ENCODE measurements around the gene COL4A2. TPM values are rescaled to one million over a fixed set of nuclear protein-coding genes. Genes with fewer than 3 reads are reported as not detected.
A peak's percentile ranks its signal among the peaks of the same experiment; 100 is the strongest.

Gene COL4A2
- total and polyA plus RNA-seq, 7 experiments from 2014 or later = 0.05 TPM; not detected in 6

DNA sequence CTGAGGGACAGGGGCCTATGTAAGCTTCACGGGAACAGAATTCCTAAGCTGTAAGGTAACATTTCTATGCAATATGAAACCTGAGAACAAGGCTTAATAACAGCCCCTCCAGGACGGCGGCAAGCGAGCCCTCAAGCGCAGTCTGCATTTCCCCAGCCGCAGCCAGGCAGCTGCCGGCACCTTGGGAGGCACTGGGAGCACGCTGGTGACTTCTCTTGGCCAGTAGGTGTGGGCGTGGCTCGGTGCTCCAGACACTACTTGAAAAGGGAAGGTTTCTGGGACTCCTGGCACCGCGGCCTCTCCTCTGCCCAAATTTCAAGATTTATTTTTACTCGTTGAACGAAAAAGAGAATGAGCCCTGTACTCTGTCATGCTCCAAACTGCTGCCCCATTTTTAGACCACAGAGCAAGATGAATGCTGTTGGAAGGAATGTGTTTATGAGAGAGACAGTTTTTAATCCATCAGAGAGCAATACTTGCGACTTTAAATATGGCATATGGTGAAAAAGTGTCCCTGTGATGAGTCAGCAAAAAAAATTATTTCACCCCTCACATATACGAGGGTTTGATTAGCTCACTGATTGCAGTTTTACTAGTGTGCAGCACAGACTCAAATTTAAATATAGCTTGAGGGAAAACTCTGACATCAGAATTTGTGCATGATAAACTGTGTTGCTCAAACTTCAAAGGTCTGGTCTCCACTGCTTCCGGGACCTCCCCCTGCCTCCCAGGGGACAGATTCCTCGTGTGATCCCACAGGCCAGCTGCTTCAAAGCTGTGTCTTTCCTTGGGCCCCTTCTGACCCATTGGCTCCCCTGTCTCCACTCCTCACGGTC, 81.2 kb downstream of the COL4A2 start:
- Mint-ChIP-seq H3K4me1 (peaks cover 0 to 10% (median 0%) of the 10 kb centered on the region in 7 donors), H3K36me3 (peaks cover 0 to 3% (median 0%) of the 10 kb centered on the region in 5 donors), H3K4me3 (peak overlapping the region in 4 of 10 donors; percentile 2 to 76 (median 45)), H3K27ac (no peak overlapping the region), H3K9me3 (peaks cover 0 to 8% (median 0%) of the 10 kb centered on the region in 11 donors), H3K27me3 (peaks cover 30 to 53% (median 47%) of the 10 kb centered on the region in 5 donors)
- no peaks in the 10 kb centered on the region for H3K9me3 ChIP-seq (ENCODE audit: control insufficient read depth in 2 of 3, low read length in 3 of 3)
- H3K4me3 ChIP-seq (ENCODE audit: low read length) = no peak overlapping the region
- H3K27me3 ChIP-seq (ENCODE audit: control insufficient read depth in 2 of 2, insufficient read depth in 2 of 2, low read length in 2 of 2) = no peaks in the 10 kb centered on the region
- ATAC-seq (no peak), DNase-seq (no peak)
- H3K36me3 ChIP-seq (ENCODE audit: control insufficient read depth in 2 of 3, insufficient read depth in 3 of 3, low read length in 3 of 3) = no peaks in the 10 kb centered on the region
- CTCF ChIA-PET = no interaction called here
- H3K27ac ChIP-seq (ENCODE audit: low read depth, low read length) = no peak overlapping the region
- H3K4me1 ChIP-seq (ENCODE audit: control insufficient read depth in 2 of 2, insufficient read depth in 2 of 2, low read length in 2 of 2) = no peaks in the 10 kb centered on the region
- POLR2A ChIA-PET = interaction anchor here (1.0 to 1.2 kb wide), 2 partner anchors 17 to 48 kb away, joined by 3 to 5 read pairs; no protein-coding TSS in a partner anchor
- intact Hi-C loops (cut with micrococcal nuclease) = no loop called here

DNA sequence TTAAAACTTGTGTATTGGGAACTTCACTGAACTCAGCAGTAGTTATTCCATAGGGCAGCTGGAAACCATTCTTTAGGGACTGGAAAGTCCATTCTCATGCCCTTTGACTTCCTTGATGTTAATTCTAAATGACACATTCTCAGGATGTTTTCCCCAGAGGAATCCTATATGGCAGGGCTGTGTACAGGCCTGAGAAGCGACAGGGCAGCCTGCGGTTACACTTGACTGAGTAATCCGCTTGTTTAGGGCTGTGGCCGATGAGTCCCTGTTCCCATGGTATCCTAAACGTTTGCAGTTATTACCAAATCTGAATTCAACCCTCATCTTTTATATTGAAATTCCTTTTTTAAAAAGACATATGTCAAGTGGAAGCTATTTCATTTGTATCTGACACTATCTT, 83.5 kb downstream of the COL4A2 start:
- Mint-ChIP-seq H3K36me3 (peaks cover 0 to 3% (median 0%) of the 10 kb centered on the region in 5 donors), H3K27ac (no peak overlapping the region), H3K4me1 (peaks cover 0 to 10% (median 0%) of the 10 kb centered on the region in 7 donors), H3K4me3 (no peak overlapping the region), H3K27me3 (peaks cover 38 to 74% (median 58%) of the 10 kb centered on the region in 5 donors), H3K9me3 (peaks cover 0 to 8% (median 0%) of the 10 kb centered on the region in 11 donors)
- POLR2A ChIA-PET = no interaction called here
- H3K4me3 ChIP-seq (ENCODE audit: low read length) = no peak overlapping the region
- no peaks in the 10 kb centered on the region for H3K9me3 ChIP-seq (ENCODE audit: control insufficient read depth in 2 of 3, low read length in 3 of 3)
- intact Hi-C loops (cut with micrococcal nuclease) = no loop called here
- H3K4me1 ChIP-seq (ENCODE audit: control insufficient read depth in 2 of 2, insufficient read depth in 2 of 2, low read length in 2 of 2) = no peaks in the 10 kb centered on the region
- no peaks in the 10 kb centered on the region for H3K27me3 ChIP-seq (ENCODE audit: control insufficient read depth in 2 of 2, insufficient read depth in 2 of 2, low read length in 2 of 2)
- DNase-seq = no peak
- no peak overlapping the region for H3K27ac ChIP-seq (ENCODE audit: low read depth, low read length)
- no peaks in the 10 kb centered on the region for H3K36me3 ChIP-seq (ENCODE audit: control insufficient read depth in 2 of 3, insufficient read depth in 3 of 3, low read length in 3 of 3)
- CTCF ChIA-PET = no interaction called here
- ATAC-seq = no peak

DNA sequence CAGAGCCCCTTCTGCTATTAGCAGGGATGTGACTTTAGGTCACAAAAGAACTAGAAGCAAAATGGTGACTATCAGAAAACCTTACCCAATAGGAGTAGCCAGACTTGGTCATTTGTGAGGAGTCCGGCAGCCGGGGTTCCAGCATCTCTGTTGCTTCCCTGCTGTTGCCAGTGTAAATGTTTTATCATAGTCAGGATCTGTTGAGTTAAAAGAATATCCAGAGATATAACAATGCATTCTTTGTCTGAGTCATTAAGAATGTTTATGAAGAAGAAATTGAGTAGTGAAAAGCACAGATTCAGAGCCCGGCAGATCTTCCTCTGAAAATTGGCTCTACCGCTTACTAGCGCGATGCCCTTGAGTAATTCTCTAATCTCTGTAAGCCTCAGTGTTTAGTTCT, 84.2 kb downstream of the COL4A2 start:
- CTCF ChIA-PET = no interaction called here
- POLR2A ChIA-PET = no interaction called here
- Mint-ChIP-seq H3K9me3 (peaks cover 0 to 8% (median 0%) of the 10 kb centered on the region in 11 donors), H3K27ac (no peak overlapping the region), H3K4me1 (peaks cover 0 to 10% (median 0%) of the 10 kb centered on the region in 7 donors), H3K36me3 (peaks cover 0 to 3% (median 0%) of the 10 kb centered on the region in 5 donors), H3K27me3 (peaks cover 41 to 78% (median 60%) of the 10 kb centered on the region in 5 donors), H3K4me3 (no peak overlapping the region)
- Histone ChIP-seq H3K4me3 (ENCODE audit: low read length) (no peak overlapping the region), H3K9me3 (ENCODE audit: control insufficient read depth in 2 of 3, low read length in 3 of 3) (no peaks in the 10 kb centered on the region), H3K36me3 (ENCODE audit: control insufficient read depth in 2 of 3, insufficient read depth in 3 of 3, low read length in 3 of 3) (no peaks in the 10 kb centered on the region), H3K4me1 (ENCODE audit: control insufficient read depth in 2 of 2, insufficient read depth in 2 of 2, low read length in 2 of 2) (no peaks in the 10 kb centered on the region), H3K27me3 (ENCODE audit: control insufficient read depth in 2 of 2, insufficient read depth in 2 of 2, low read length in 2 of 2) (no peaks in the 10 kb centered on the region), H3K27ac (ENCODE audit: low read depth, low read length) (no peak overlapping the region)
- intact Hi-C loops (cut with micrococcal nuclease) = no loop called here
- ATAC-seq (no peak), DNase-seq (no peak)

DNA sequence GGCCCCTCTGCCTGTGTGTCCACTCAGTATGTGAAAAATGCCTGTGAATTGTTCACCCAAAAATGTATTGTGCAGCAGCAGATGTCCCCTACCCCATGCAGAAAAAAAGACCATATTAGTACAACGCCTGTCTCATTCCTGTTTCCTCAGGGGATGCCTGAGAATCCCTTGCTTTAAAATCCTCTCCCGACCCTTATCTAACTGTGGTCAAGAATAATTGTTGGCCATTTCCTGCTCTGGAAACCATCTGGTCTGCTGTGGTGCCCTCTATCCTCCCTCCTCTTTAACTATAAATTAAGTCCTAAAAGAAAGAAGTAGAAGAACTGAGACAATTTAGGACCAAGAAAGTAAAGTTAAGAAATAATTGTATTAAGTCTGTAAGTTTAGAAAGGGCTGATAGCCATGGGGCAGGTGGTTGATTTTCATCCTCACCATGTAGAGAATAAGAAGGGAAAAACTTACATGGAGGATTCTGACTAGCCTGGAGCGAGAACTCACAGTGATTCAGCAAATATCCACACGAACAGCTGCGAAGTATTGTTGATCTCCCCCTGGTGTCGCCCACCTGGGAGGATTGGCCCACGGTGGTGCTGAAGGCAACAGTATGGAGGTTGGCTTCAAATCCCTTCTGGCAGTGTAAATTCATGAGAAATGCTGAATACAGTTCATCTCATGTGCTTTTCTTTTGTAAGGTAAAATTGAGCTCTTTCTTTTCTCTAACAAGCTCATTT, 85.6 kb downstream of the COL4A2 start:
- peaks cover 0 to 8% (median 0%) of the 10 kb centered on the region in 11 donors for H3K9me3 Mint-ChIP-seq
- H3K4me3 Mint-ChIP-seq = no peak overlapping the region
- DNase-seq (no peak), ATAC-seq (no peak)
- peaks cover 0 to 10% (median 0%) of the 10 kb centered on the region in 7 donors for H3K4me1 Mint-ChIP-seq
- H3K36me3 Mint-ChIP-seq = peaks cover 0 to 3% (median 0%) of the 10 kb centered on the region in 5 donors
- no peaks in the 10 kb centered on the region for H3K36me3 ChIP-seq (ENCODE audit: control insufficient read depth in 2 of 3, insufficient read depth in 3 of 3, low read length in 3 of 3)
- ChIA-PET CTCF (no interaction called here), POLR2A (no interaction called here)
- no peak overlapping the region for H3K27ac ChIP-seq (ENCODE audit: low read depth, low read length)
- intact Hi-C loops (cut with micrococcal nuclease) = no loop called here
- H3K9me3 ChIP-seq (ENCODE audit: control insufficient read depth in 2 of 3, low read length in 3 of 3) = no peaks in the 10 kb centered on the region
- no peaks in the 10 kb centered on the region for H3K4me1 ChIP-seq (ENCODE audit: control insufficient read depth in 2 of 2, insufficient read depth in 2 of 2, low read length in 2 of 2)
- H3K27ac Mint-ChIP-seq = peak overlapping the region in 1 of 9 donors; percentile 76
- H3K27me3 ChIP-seq (ENCODE audit: control insufficient read depth in 2 of 2, insufficient read depth in 2 of 2, low read length in 2 of 2) = no peaks in the 10 kb centered on the region
- no peak overlapping the region for H3K4me3 ChIP-seq (ENCODE audit: low read length)
- H3K27me3 Mint-ChIP-seq = peaks cover 46 to 92% (median 74%) of the 10 kb centered on the region in 5 donors

DNA sequence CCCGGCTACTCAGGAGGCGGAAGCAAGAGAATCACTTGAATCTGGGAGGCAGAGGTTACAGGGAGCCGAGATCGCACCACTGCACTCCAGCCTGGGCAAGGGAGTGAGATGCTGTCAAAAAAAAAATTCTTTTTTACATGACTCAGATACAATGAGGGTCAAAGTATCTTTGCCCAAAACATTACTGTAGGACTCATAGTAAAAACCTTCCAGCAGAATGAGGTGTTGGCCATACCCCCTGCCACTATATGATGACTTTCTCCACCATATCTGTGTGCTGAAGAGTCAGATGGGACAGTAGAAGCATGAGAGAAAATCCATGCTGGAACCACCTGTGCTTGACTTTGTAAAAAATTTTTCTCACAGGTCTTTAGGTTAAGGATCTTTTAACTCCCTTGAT, 86.7 kb downstream of the COL4A2 start:
- no peak for ATAC-seq
- Mint-ChIP-seq H3K4me3 (no peak overlapping the region), H3K4me1 (peaks cover 0 to 3% (median 0%) of the 10 kb centered on the region in 7 donors), H3K9me3 (peaks cover 0 to 8% (median 0%) of the 10 kb centered on the region in 11 donors), H3K36me3 (peaks cover 0 to 2% (median 0%) of the 10 kb centered on the region in 5 donors), H3K27me3 (peaks cover 53 to 93% (median 73%) of the 10 kb centered on the region in 5 donors), H3K27ac (no peak overlapping the region)
- Histone ChIP-seq H3K4me1 (ENCODE audit: control insufficient read depth in 2 of 2, insufficient read depth in 2 of 2, low read length in 2 of 2) (no peaks in the 10 kb centered on the region), H3K36me3 (ENCODE audit: control insufficient read depth in 2 of 3, insufficient read depth in 3 of 3, low read length in 3 of 3) (no peaks in the 10 kb centered on the region), H3K4me3 (ENCODE audit: low read length) (no peak overlapping the region), H3K27ac (ENCODE audit: low read depth, low read length) (no peak overlapping the region), H3K9me3 (ENCODE audit: control insufficient read depth in 2 of 3, low read length in 3 of 3) (no peaks in the 10 kb centered on the region), H3K27me3 (ENCODE audit: control insufficient read depth in 2 of 2, insufficient read depth in 2 of 2, low read length in 2 of 2) (no peaks in the 10 kb centered on the region)
- ChIA-PET CTCF (no interaction called here), POLR2A (no interaction called here)
- intact Hi-C loops (cut with micrococcal nuclease) = no loop called here
- no peak for DNase-seq

DNA sequence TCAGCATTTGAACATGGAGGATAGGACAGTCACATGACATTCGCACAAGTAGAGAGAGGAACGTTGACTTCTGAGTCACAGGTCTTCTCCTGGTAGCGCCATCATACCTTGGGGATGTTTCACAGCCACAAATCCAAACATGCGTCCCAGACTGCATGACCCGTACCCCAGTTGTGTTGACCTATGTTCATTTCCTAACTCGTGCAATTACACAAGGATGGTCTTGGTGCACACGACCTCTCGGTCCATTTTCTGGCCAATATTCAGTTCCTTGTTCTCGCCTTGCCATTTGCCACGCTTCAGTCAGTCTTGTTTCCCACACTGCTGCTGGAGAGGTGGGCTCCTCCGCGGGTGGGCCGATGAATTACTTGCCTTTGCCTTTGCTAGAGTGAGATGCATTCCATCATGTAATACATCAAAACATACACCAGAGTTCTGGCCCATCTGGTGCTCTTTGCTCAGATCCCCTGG, 87.3 kb downstream of the COL4A2 start:
- no peaks in the 10 kb centered on the region for H3K36me3 Mint-ChIP-seq
- peaks cover 0 to 8% (median 0%) of the 10 kb centered on the region in 11 donors for H3K9me3 Mint-ChIP-seq
- POLR2A ChIA-PET = no interaction called here
- DNase-seq (no peak), ATAC-seq (no peak)
- H3K4me3 Mint-ChIP-seq = no peak overlapping the region
- H3K27ac Mint-ChIP-seq = no peak overlapping the region
- H3K4me1 Mint-ChIP-seq = peaks cover 0 to 3% (median 0%) of the 10 kb centered on the region in 7 donors
- H3K9me3 ChIP-seq (ENCODE audit: control insufficient read depth in 2 of 3, low read length in 3 of 3) = no peaks in the 10 kb centered on the region
- H3K4me3 ChIP-seq (ENCODE audit: low read length) = no peak overlapping the region
- no peaks in the 10 kb centered on the region for H3K4me1 ChIP-seq (ENCODE audit: control insufficient read depth in 2 of 2, insufficient read depth in 2 of 2, low read length in 2 of 2)
- H3K36me3 ChIP-seq (ENCODE audit: control insufficient read depth in 2 of 3, insufficient read depth in 3 of 3, low read length in 3 of 3) = no peaks in the 10 kb centered on the region
- intact Hi-C loops (cut with micrococcal nuclease) = no loop called here
- CTCF ChIA-PET = no interaction called here
- H3K27me3 Mint-ChIP-seq = peaks cover 52 to 89% (median 68%) of the 10 kb centered on the region in 5 donors
- no peak overlapping the region for H3K27ac ChIP-seq (ENCODE audit: low read depth, low read length)
- H3K27me3 ChIP-seq (ENCODE audit: control insufficient read depth in 2 of 2, insufficient read depth in 2 of 2, low read length in 2 of 2) = no peaks in the 10 kb centered on the region
